Mesenchymal stem cell (in vitro differentiated cells and primary cell): ENCODE measurements around the gene ACER3.

Experiments
- DNase-seq: peaks from one replicate; pipeline ENCODE4 v3.0.0-alpha.2; 2013
- H2AFZ ChIP-seq: one replicate; pipeline ENCODE4 v1.6.1; 2013; ENCODE audit warnings: low read depth, mild to moderate bottlenecking, control low read depth, inconsistent platforms, low read length, moderate library complexity
- H2AK5ac ChIP-seq: 2 replicates; pipeline ENCODE4 v1.6.1; 2013; ENCODE audit warnings: low read length, moderate library complexity, mild to moderate bottlenecking, inconsistent platforms; ENCODE audit not compliant: severe bottlenecking
- H2BK120ac ChIP-seq: one replicate; pipeline ENCODE4 v1.6.1; 2013; ENCODE audit warnings: low read depth, mild to moderate bottlenecking, inconsistent platforms, low read length, moderate library complexity
- H2BK12ac ChIP-seq, 2 experiments: one replicate each; pipeline ENCODE4 v1.6.1; 2013; ENCODE audit warnings: inconsistent platforms in 2 of 2, low read length in 2 of 2, mild to moderate bottlenecking in 2 of 2, moderate library complexity in 2 of 2, control low read depth in 1 of 2
- H2BK15ac ChIP-seq: one replicate; pipeline ENCODE4 v1.6.1; 2013; ENCODE audit warnings: mild to moderate bottlenecking, low read depth, inconsistent platforms; ENCODE audit not compliant: poor library complexity, severe bottlenecking
- H2BK5ac ChIP-seq: 2 replicates; pipeline ENCODE4 v1.6.1; 2013; ENCODE audit warnings: low read depth, mild to moderate bottlenecking, low read length, control low read depth, inconsistent platforms; ENCODE audit not compliant: poor library complexity, severe bottlenecking
- H3K14ac ChIP-seq, 2 experiments: one replicate each; pipeline ENCODE4 v1.6.1; 2013; ENCODE audit warnings: inconsistent platforms in 2 of 2, low read length in 2 of 2, control low read depth in 1 of 2, mild to moderate bottlenecking in 1 of 2, moderate library complexity in 1 of 2
- H3K18ac ChIP-seq, 2 experiments: one replicate each; pipeline ENCODE4 v1.6.1; 2013; ENCODE audit warnings: inconsistent platforms in 2 of 2, low read length in 2 of 2, control low read depth in 1 of 2, low read depth in 1 of 2, mild to moderate bottlenecking in 1 of 2
- H3K23ac ChIP-seq, 2 experiments: one replicate each; pipeline ENCODE4 v1.6.1; 2013; ENCODE audit warnings: inconsistent platforms in 2 of 2, low read length in 2 of 2, mild to moderate bottlenecking in 2 of 2, moderate library complexity in 2 of 2, control low read depth in 1 of 2
- H3K27ac ChIP-seq: 2 replicates; pipeline ENCODE4 v1.5.1; 2013; ENCODE audit warnings: mild to moderate bottlenecking, moderate library complexity, low read length, control low read depth, inconsistent platforms; ENCODE audit not compliant: poor library complexity, severe bottlenecking
- H3K27me3 ChIP-seq, 2 experiments: 2 replicates each; pipeline versions ENCODE4 v1.6.1 to v1.7.0; 2013; ENCODE audit warnings: low read length in 2 of 2, mild to moderate bottlenecking in 2 of 2, moderate library complexity in 2 of 2, control low read depth in 1 of 2, inconsistent platforms in 1 of 2; ENCODE audit not compliant: control insufficient read depth in 1 of 2, insufficient read depth in 1 of 2
- H3K36me3 ChIP-seq, 2 experiments: 2 replicates each; pipeline versions ENCODE4 v1.6.1 to v1.7.0; 2013; ENCODE audit warnings: low read length in 2 of 2, control low read depth in 1 of 2, inconsistent platforms in 1 of 2, low read depth in 1 of 2, mild to moderate bottlenecking in 1 of 2; ENCODE audit not compliant: insufficient read depth in 2 of 2, control insufficient read depth in 1 of 2
- H3K4ac ChIP-seq, 2 experiments: one replicate each; pipeline ENCODE4 v1.6.1; 2013; ENCODE audit warnings: inconsistent platforms in 2 of 2, low read length in 2 of 2, mild to moderate bottlenecking in 2 of 2, moderate library complexity in 2 of 2, control low read depth in 1 of 2, low read depth in 1 of 2
- H3K4me1 ChIP-seq: 2 replicates; pipeline ENCODE4 v1.6.1; 2013; ENCODE audit warnings: low read depth, low read length, control low read depth; ENCODE audit not compliant: control insufficient read depth, insufficient read depth
- H3K4me2 ChIP-seq: 2 replicates; pipeline ENCODE4 v1.6.1; 2013; ENCODE audit warnings: low read length, mild to moderate bottlenecking, inconsistent platforms; ENCODE audit not compliant: poor library complexity, severe bottlenecking
- H3K4me3 ChIP-seq, 2 experiments: 2 replicates each; pipeline versions ENCODE4 v1.5.1 to v1.7.0; 2013; ENCODE audit warnings: low read length in 2 of 2, mild to moderate bottlenecking in 2 of 2, control low read depth in 1 of 2, low read depth in 1 of 2; ENCODE audit not compliant: insufficient read depth in 1 of 2
- H3K79me1 ChIP-seq: replicated peaks from 2 replicates; pipeline ENCODE4 v1.6.1; 2013; ENCODE audit warnings: mild to moderate bottlenecking, control low read depth, low read length, inconsistent platforms; ENCODE audit not compliant: poor library complexity, severe bottlenecking
- H3K9ac ChIP-seq: 2 replicates; pipeline ENCODE4 v1.7.0; 2013; ENCODE audit warnings: mild to moderate bottlenecking, low read length, moderate library complexity
- H3K9me3 ChIP-seq: 2 replicates; pipeline ENCODE4 v1.7.0; 2013; ENCODE audit warnings: mild to moderate bottlenecking, low read length; ENCODE audit not compliant: control insufficient read depth
- H4K8ac ChIP-seq: one replicate; pipeline ENCODE4 v1.6.1; 2013; ENCODE audit warnings: inconsistent platforms, mild to moderate bottlenecking, low read length, moderate library complexity
- H4K91ac ChIP-seq: one replicate; pipeline ENCODE4 v1.6.1; 2013; ENCODE audit warnings: mild to moderate bottlenecking, low read length, inconsistent platforms
- WGBS: methylation state at CpG from one replicate; pipeline ENCODE4 v1.1.7; 2013; ENCODE audit warnings: mixed read lengths; 5-methylcytosine and 5-hydroxymethylcytosine counted together

Gene ACER3

GRCh38 chr11:76972051-76972450, 111.3 kb downstream of the ACER3 start:
- Histone ChIP-seq H3K9me3 (peaks cover 4% of the 10 kb centered on the region), H3K4ac (no peak overlapping the region), H3K27me3 (no peaks in the 10 kb centered on the region), H3K23ac (no peak overlapping the region), H3K14ac (no peak overlapping the region), H2BK5ac (no peak overlapping the region), H3K4me3 (no peak overlapping the region), H3K9ac (no peak overlapping the region), H3K79me1 (no peaks in the 10 kb centered on the region), H4K8ac (no peak overlapping the region), H3K18ac (no peak overlapping the region), H3K36me3 (peaks cover 5 to 10% of the 10 kb centered on the region in 2 experiments), H2BK120ac (no peak overlapping the region), H3K27ac (no peak overlapping the region), H3K4me1 (no peaks in the 10 kb centered on the region), H2BK15ac (no peak overlapping the region), H4K91ac (no peak overlapping the region), H2BK12ac (no peak overlapping the region), H2AK5ac (no peak overlapping the region), H3K4me2 (no peak overlapping the region), H2AFZ (no peak overlapping the region)
- no peak for DNase-seq

GRCh38 chr11:76974179-76974891, 113.6 kb downstream of the ACER3 start:
- Histone ChIP-seq H3K36me3 (peaks cover 11 to 13% of the 10 kb centered on the region in 2 experiments), H2BK120ac (no peak overlapping the region), H3K4me1 (no peaks in the 10 kb centered on the region), H4K91ac (no peak overlapping the region), H3K27ac (no peak overlapping the region), H3K23ac (no peak overlapping the region), H2BK12ac (no peak overlapping the region), H3K9me3 (peaks cover 4% of the 10 kb centered on the region), H3K4ac (no peak overlapping the region), H3K4me2 (no peak overlapping the region), H3K9ac (no peak overlapping the region), H4K8ac (no peak overlapping the region), H2AK5ac (no peak overlapping the region), H3K79me1 (no peaks in the 10 kb centered on the region), H3K27me3 (no peaks in the 10 kb centered on the region), H3K14ac (no peak overlapping the region), H3K18ac (no peak overlapping the region), H2BK5ac (no peak overlapping the region), H2BK15ac (no peak overlapping the region), H3K4me3 (no peak overlapping the region), H2AFZ (no peak overlapping the region)
- no peak for DNase-seq
- WGBS: 65% methylated on average over 2 of the region's 2 CpGs

GRCh38 chr11:76975513-76975912, 114.8 kb downstream of the ACER3 start:
- Histone ChIP-seq H2AK5ac (no peak overlapping the region), H3K4me1 (no peaks in the 10 kb centered on the region), H3K36me3 (peaks cover 11 to 13% of the 10 kb centered on the region in 2 experiments), H3K14ac (no peak overlapping the region), H2BK120ac (no peak overlapping the region), H3K27me3 (no peaks in the 10 kb centered on the region), H4K91ac (no peak overlapping the region), H3K18ac (no peak overlapping the region), H2AFZ (no peak overlapping the region), H3K4me3 (no peak overlapping the region), H3K9ac (no peak overlapping the region), H3K9me3 (peaks cover 4% of the 10 kb centered on the region), H4K8ac (no peak overlapping the region), H2BK15ac (no peak overlapping the region), H3K4me2 (no peak overlapping the region), H3K4ac (no peak overlapping the region), H3K23ac (no peak overlapping the region), H3K79me1 (no peaks in the 10 kb centered on the region), H2BK5ac (no peak overlapping the region), H3K27ac (no peak overlapping the region), H2BK12ac (no peak overlapping the region)
- no peak for DNase-seq

GRCh38 chr11:76977791-76978190, 117.1 kb downstream of the ACER3 start:
- no peak overlapping the region for H4K91ac ChIP-seq
- WGBS: 99% methylated on average over 8 of the region's 8 CpGs
- H3K79me1 ChIP-seq: no peaks in the 10 kb centered on the region
- H3K27me3 ChIP-seq: no peaks in the 10 kb centered on the region
- H2AFZ ChIP-seq: no peak overlapping the region
- peak overlapping the region in 1 of 2 experiments; percentile 74 for H3K14ac ChIP-seq
- no peak for DNase-seq
- no peak overlapping the region for H3K9ac ChIP-seq
- H2BK12ac ChIP-seq: no peak overlapping the region
- H3K18ac ChIP-seq: no peak overlapping the region
- H2BK120ac ChIP-seq: no peak overlapping the region
- H3K27ac ChIP-seq: no peak overlapping the region
- no peak overlapping the region for H2AK5ac ChIP-seq
- H3K23ac ChIP-seq: no peak overlapping the region
- H3K4me2 ChIP-seq: no peak overlapping the region
- peak overlapping the region in 1 of 2 experiments; percentile 6 for H3K4me3 ChIP-seq
- H2BK15ac ChIP-seq: no peak overlapping the region
- no peaks in the 10 kb centered on the region for H3K4me1 ChIP-seq
- H3K36me3 ChIP-seq: peaks cover 10 to 11% of the 10 kb centered on the region in 2 experiments
- H2BK5ac ChIP-seq: no peak overlapping the region
- no peaks in the 10 kb centered on the region for H3K9me3 ChIP-seq
- H4K8ac ChIP-seq: no peak overlapping the region
- H3K4ac ChIP-seq: no peak overlapping the region
